HCT116 (cell line): ENCODE measurements around the gene LINGO1. TPM values are rescaled to one million over a fixed set of nuclear protein-coding genes. Genes with fewer than 3 reads are reported as not detected.

Experiments
- ATAC-seq: fragments of 200-7000 bp; cut with Tn5 transposase; 2 replicates; pipeline ENCODE4 v1.9.1; 2020; ENCODE audit warnings: mild to moderate bottlenecking, moderate library complexity
- BruUV-seq: library from RNA; stranded (reverse); fragments of 400-500 nt; replicated peaks from 2 replicates; lab custom pipeline; 2021; lab: Mats Ljungman, UMichigan
- CTCF ChIA-PET: fragments of 300-600 bp; sonication (Branson Sonifier 250); formaldehyde crosslinking; loops from one replicate; lab custom pipeline; 2021; ENCODE audit warnings: antibody characterized with exemption; lab: Charles Lee
- POLR2A ChIA-PET: fragments of 300-600, 350-600 bp; sonication (Branson Sonifier 250); formaldehyde crosslinking; loops from one replicate; lab custom pipeline; 2021; ENCODE audit warnings: antibody characterized with exemption; lab: Charles Lee
- RAD21 ChIA-PET, 2 experiments: fragments of 300-600 bp; sonication (Branson Sonifier 250); formaldehyde crosslinking; loops; one replicate each; lab custom pipeline; 2023; ENCODE audit warnings: low total read pairs in 2 of 2; ENCODE audit not compliant: uncharacterized antibody in 2 of 2, unreplicated experiment in 2 of 2, low non-redundant PET in 1 of 2; lab: Charles Lee
- DNase-seq: peaks from one replicate; pipeline ENCODE4 v3.0.0-alpha.2; 2010; ENCODE audit warnings: low read depth, low spot score
- H2AFZ ChIP-seq: fragments of 200-600 bp; shearing (Covaris generic), sonication (generic); 2 replicates; pipeline ENCODE4 v1.6.1; 2017; ENCODE audit warnings: low read depth, mixed run types, mixed read lengths, antibody characterized with exemption, low read length; ENCODE audit not compliant: poor library complexity, severe bottlenecking
- H3K27ac ChIP-seq: 2 replicates; pipeline ENCODE4 v1.5.1; 2012; ENCODE audit warnings: low read depth, low read length
- H3K27me3 ChIP-seq: fragments of 200-600 bp; sonication (generic); 2 replicates; pipeline ENCODE4 v1.6.1; 2016; ENCODE audit warnings: mixed run types, low read length, mixed read lengths; ENCODE audit not compliant: insufficient read depth
- H3K36me3 ChIP-seq, 2 experiments: fragments of 200-500 bp in 1 of 2; fragments of 200-600 bp in 1 of 2; sonication (Bioruptor generic) in 1 of 2; sonication (generic) in 1 of 2; 2 replicates each; pipeline versions ENCODE4 v1.5.1 to v1.6.1; 2014 to 2016; ENCODE audit warnings: low read length in 2 of 2, inconsistent platforms in 1 of 2, mixed read lengths in 1 of 2, mixed run types in 1 of 2; ENCODE audit not compliant: insufficient read depth in 2 of 2, control insufficient read depth in 1 of 2
- H3K4me1 ChIP-seq, 2 experiments: fragments of 200-600 bp in 1 of 2; sonication (generic) in 1 of 2; 2 replicates each; pipeline versions ENCODE4 v1.5.1 to v1.6.1; 2012 to 2017; ENCODE audit warnings: low read length in 2 of 2, inconsistent platforms in 1 of 2, mild to moderate bottlenecking in 1 of 2, mixed read lengths in 1 of 2, mixed run types in 1 of 2, moderate library complexity in 1 of 2; ENCODE audit not compliant: insufficient read depth in 2 of 2, control insufficient read depth in 1 of 2
- H3K4me2 ChIP-seq: fragments of 200-600 bp; sonication (generic); 2 replicates; pipeline ENCODE4 v1.6.1; 2017; ENCODE audit warnings: mixed run types, low read length, mixed read lengths
- H3K4me3 ChIP-seq, 2 experiments: fragments of 200-600 bp in 1 of 2; sonication (generic) in 1 of 2; replicated peaks in 1 of 2; 2 replicates each; pipeline ENCODE4 v1.5.1; 2011 to 2016; ENCODE audit warnings: low read length in 2 of 2, control low read depth in 1 of 2, low read depth in 1 of 2, mild to moderate bottlenecking in 1 of 2, mixed read lengths in 1 of 2, mixed run types in 1 of 2
- H3K79me2 ChIP-seq: fragments of 200-600 bp; sonication (generic); 2 replicates; pipeline ENCODE4 v1.6.1; 2017; ENCODE audit warnings: mild to moderate bottlenecking, mixed run types, low read length, moderate library complexity, mixed read lengths; ENCODE audit not compliant: insufficient read depth
- H3K9ac ChIP-seq: fragments of 200-600 bp; sonication (generic); 2 replicates; pipeline ENCODE4 v1.6.1; 2016; ENCODE audit warnings: low read length, mixed read lengths
- H3K9me2 ChIP-seq: fragments of 200-600 bp; sonication (generic), shearing (Covaris generic); 2 replicates; pipeline ENCODE4 v1.6.1; 2017; ENCODE audit warnings: mixed run types, mild to moderate bottlenecking, moderate library complexity; ENCODE audit not compliant: insufficient read depth
- H3K9me3 ChIP-seq, 2 experiments: fragments of 200-500 bp in 1 of 2; fragments of 200-600 bp in 1 of 2; sonication (Bioruptor generic) in 1 of 2; sonication (generic) in 1 of 2; 2 replicates each; pipeline ENCODE4 v1.6.1; 2014 to 2017; ENCODE audit warnings: low read length in 2 of 2, mixed read lengths in 2 of 2, inconsistent platforms in 1 of 2, low read depth in 1 of 2, mild to moderate bottlenecking in 1 of 2, mixed run types in 1 of 2, moderate library complexity in 1 of 2; ENCODE audit not compliant: control insufficient read depth in 1 of 2, insufficient read depth in 1 of 2
- H4K20me1 ChIP-seq: fragments of 200-600 bp; sonication (generic), shearing (Covaris generic); 2 replicates; pipeline ENCODE4 v1.6.1; 2017; ENCODE audit warnings: mixed run types, mild to moderate bottlenecking, moderate library complexity; ENCODE audit not compliant: insufficient read depth
- CBX3 ChIP-seq: IDR thresholded peaks from 2 replicates; pipeline ENCODE4 v1.6.1; 2012; ENCODE audit warnings: low read depth
- CEBPB ChIP-seq: IDR thresholded peaks from 2 replicates; pipeline ENCODE4 v1.6.1; 2012; ENCODE audit warnings: low read depth
- EGR1 ChIP-seq: IDR thresholded peaks from 2 replicates; pipeline ENCODE4 v1.6.1; 2012; ENCODE audit warnings: low read depth
- EZH2 ChIP-seq: fragments of 200-600 bp; sonication (generic); IDR thresholded peaks from 2 replicates; pipeline ENCODE4 v1.6.1; 2017; ENCODE audit warnings: antibody characterized with exemption, mixed run types
- EZH2phosphoT487 ChIP-seq: fragments of 200-600 bp; IDR thresholded peaks from 2 replicates; pipeline ENCODE4 v1.6.1; 2018; ENCODE audit warnings: antibody characterized with exemption, borderline replicate concordance
- FOSL1 ChIP-seq: IDR thresholded peaks from 2 replicates; pipeline ENCODE4 v1.6.1; 2012; ENCODE audit warnings: low read depth
- JUND ChIP-seq: IDR thresholded peaks from 2 replicates; pipeline ENCODE4 v1.6.1; 2012
- POLR2A ChIP-seq: IDR thresholded peaks from 2 replicates; pipeline ENCODE4 v1.7.0; 2011; ENCODE audit warnings: borderline replicate concordance; ENCODE audit not compliant: insufficient read depth, insufficient read length; ENCODE audit errors: extremely low read depth
- RAD21 ChIP-seq: IDR thresholded peaks from 2 replicates; pipeline ENCODE4 v1.6.1; 2012; ENCODE audit warnings: low read depth, mild to moderate bottlenecking
- SP1 ChIP-seq: IDR thresholded peaks from 2 replicates; pipeline ENCODE4 v1.6.1; 2012; ENCODE audit warnings: low read depth
- SRF ChIP-seq: IDR thresholded peaks from 2 replicates; pipeline ENCODE4 v1.6.1; 2012; ENCODE audit warnings: low read depth
- YY1 ChIP-seq: IDR thresholded peaks from 2 replicates; pipeline ENCODE4 v1.6.1; 2011; ENCODE audit warnings: low read length, low read depth, moderate library complexity, mild to moderate bottlenecking; ENCODE audit not compliant: insufficient replicate concordance; ENCODE audit errors: extremely low read depth
- ZFX ChIP-seq: fragments of 450-650 bp; IDR thresholded peaks from 2 replicates; pipeline ENCODE4 v1.6.1; 2017
- ZNF274 ChIP-seq: fragments of 200-500 bp; sonication (Bioruptor generic); IDR thresholded peaks from 2 replicates; pipeline ENCODE4 v1.6.1; 2014; ENCODE audit warnings: mild to moderate bottlenecking, low read depth, low read length, inconsistent platforms
- intact Hi-C: fragments of 100-400 bp; cut with micrococcal nuclease; formaldehyde crosslinking; loops from 2 replicates; pipeline ENCODE4 v1.10.0; 2022
- total RNA-seq: library from RNA; stranded (reverse); gene quantifications from one replicate; pipeline ENCODE4 v1.2.1, GENCODE V29; 2021; ENCODE audit not compliant: unreplicated experiment
- TF ChIP-seq, protein P1 (sequence below): IDR thresholded peaks from 2 replicates; pipeline ENCODE4 v1.6.1; 2012; ENCODE audit warnings: low read depth
- TF ChIP-seq, protein P2 (sequence below): IDR thresholded peaks from 2 replicates; pipeline ENCODE4 v1.6.1; 2012

Gene LINGO1
- total RNA-seq, 1 experiment from 2014 or later = 15.6 TPM

DNA sequence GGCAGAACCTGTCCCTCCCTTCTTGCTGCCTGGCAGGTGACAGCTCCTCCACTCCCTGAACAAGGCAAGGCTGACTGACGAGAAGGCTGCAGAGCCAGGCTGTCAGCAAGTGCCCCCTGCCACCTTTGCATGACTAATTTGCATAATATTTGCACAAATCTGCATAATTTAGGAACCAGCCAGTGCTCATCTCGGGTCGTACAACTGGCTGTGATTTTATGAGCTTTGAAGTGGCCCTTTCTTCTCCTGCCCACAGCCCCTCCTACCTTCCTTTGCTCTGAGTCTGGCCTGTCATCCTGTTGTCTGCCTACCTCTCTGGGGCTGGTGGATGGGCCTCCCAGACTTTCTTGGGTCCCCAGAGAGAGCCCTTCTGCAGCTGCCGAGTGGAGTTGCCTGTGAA, 58.9 kb downstream of the LINGO1 start:
- ChIA-PET POLR2A (no interaction called here), RAD21 (no interaction called here), CTCF (no interaction called here)
- ATAC-seq = no peak
- TF ChIP-seq EZH2phosphoT487 = no peak
- no peak for TF ChIP-seq FOSL1
- TF ChIP-seq CEBPB = no peak
- TF ChIP-seq, protein P1, sequence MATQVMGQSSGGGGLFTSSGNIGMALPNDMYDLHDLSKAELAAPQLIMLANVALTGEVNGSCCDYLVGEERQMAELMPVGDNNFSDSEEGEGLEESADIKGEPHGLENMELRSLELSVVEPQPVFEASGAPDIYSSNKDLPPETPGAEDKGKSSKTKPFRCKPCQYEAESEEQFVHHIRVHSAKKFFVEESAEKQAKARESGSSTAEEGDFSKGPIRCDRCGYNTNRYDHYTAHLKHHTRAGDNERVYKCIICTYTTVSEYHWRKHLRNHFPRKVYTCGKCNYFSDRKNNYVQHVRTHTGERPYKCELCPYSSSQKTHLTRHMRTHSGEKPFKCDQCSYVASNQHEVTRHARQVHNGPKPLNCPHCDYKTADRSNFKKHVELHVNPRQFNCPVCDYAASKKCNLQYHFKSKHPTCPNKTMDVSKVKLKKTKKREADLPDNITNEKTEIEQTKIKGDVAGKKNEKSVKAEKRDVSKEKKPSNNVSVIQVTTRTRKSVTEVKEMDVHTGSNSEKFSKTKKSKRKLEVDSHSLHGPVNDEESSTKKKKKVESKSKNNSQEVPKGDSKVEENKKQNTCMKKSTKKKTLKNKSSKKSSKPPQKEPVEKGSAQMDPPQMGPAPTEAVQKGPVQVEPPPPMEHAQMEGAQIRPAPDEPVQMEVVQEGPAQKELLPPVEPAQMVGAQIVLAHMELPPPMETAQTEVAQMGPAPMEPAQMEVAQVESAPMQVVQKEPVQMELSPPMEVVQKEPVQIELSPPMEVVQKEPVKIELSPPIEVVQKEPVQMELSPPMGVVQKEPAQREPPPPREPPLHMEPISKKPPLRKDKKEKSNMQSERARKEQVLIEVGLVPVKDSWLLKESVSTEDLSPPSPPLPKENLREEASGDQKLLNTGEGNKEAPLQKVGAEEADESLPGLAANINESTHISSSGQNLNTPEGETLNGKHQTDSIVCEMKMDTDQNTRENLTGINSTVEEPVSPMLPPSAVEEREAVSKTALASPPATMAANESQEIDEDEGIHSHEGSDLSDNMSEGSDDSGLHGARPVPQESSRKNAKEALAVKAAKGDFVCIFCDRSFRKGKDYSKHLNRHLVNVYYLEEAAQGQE = no peak
- no peak for TF ChIP-seq JUND
- TF ChIP-seq RAD21 = no peak
- no peak for TF ChIP-seq EZH2
- no peak for TF ChIP-seq ZNF274
- TF ChIP-seq POLR2A = no peak
- TF ChIP-seq SRF = no peak
- TF ChIP-seq SP1 = no peak
- TF ChIP-seq, protein P2, sequence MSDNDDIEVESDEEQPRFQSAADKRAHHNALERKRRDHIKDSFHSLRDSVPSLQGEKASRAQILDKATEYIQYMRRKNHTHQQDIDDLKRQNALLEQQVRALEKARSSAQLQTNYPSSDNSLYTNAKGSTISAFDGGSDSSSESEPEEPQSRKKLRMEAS = no peak
- TF ChIP-seq YY1 = no peak
- TF ChIP-seq ZFX = no peak
- TF ChIP-seq EGR1 = no peak
- no peak for TF ChIP-seq CBX3
- H3K4me3 ChIP-seq = no peak overlapping the region
- no peaks in the 10 kb centered on the region for H3K9me3 ChIP-seq
- DNase-seq = no peak
- no peaks in the 10 kb centered on the region for H4K20me1 ChIP-seq
- intact Hi-C loops = no loop called here
- no peaks in the 10 kb centered on the region for H3K4me1 ChIP-seq
- H3K27ac ChIP-seq = no peak overlapping the region
- BruUV-seq = no TSS peak
- H3K27me3 ChIP-seq = no peaks in the 10 kb centered on the region
- H3K9ac ChIP-seq = no peak overlapping the region
- no peaks in the 10 kb centered on the region for H3K9me2 ChIP-seq
- no peaks in the 10 kb centered on the region for H3K79me2 ChIP-seq
- no peak overlapping the region for H3K4me2 ChIP-seq
- no peak overlapping the region for H2AFZ ChIP-seq
- H3K36me3 ChIP-seq = no peaks in the 10 kb centered on the region
